Endothelial cell of umbilical vein (primary cell): ENCODE results near the gene TBCD.

ENCODE experiments used
- EZH2 ChIP-seq: IDR thresholded peaks from 2 replicates; pipeline ENCODE4 v1.6.1; 2012; ENCODE audit warnings: borderline replicate concordance, low read depth, mild to moderate bottlenecking, moderate library complexity, low read length, inconsistent platforms; ENCODE audit not compliant: severe bottlenecking
- FOS ChIP-seq: IDR thresholded peaks from 2 replicates; pipeline ENCODE4 v1.6.1; 2011; ENCODE audit warnings: mild to moderate bottlenecking, low read length, moderate library complexity, borderline replicate concordance; ENCODE audit not compliant: insufficient read depth
- GATA2 ChIP-seq: IDR thresholded peaks from 2 replicates; pipeline ENCODE4 v1.7.0; 2011; ENCODE audit warnings: low read depth, mild to moderate bottlenecking, moderate library complexity, mixed read lengths, low read length; ENCODE audit not compliant: insufficient read length, insufficient read depth
- MYC ChIP-seq: IDR thresholded peaks from one replicate; pipeline ENCODE4 v1.6.1; 2011; ENCODE audit warnings: mild to moderate bottlenecking, low read depth, low read length
- POLR2A ChIP-seq: IDR thresholded peaks from 2 replicates; pipeline ENCODE4 v1.6.1; 2012; ENCODE audit warnings: low read depth, mild to moderate bottlenecking, control low read depth, low read length
- POLR2AphosphoS5 ChIP-seq: IDR thresholded peaks from 2 replicates; pipeline ENCODE4 v1.6.1; 2012; ENCODE audit warnings: low read depth, mild to moderate bottlenecking, control low read depth, low read length, moderate library complexity; ENCODE audit not compliant: insufficient read depth
- TF ChIP-seq, protein P1 (sequence below), 2 donors: IDR thresholded peaks; 1 replicate in 1 of 2; 2 replicates in 1 of 2; pipeline ENCODE4 v1.5.1; 2011; ENCODE audit warnings: low read length in 2 of 2, mild to moderate bottlenecking in 2 of 2, moderate library complexity in 2 of 2, control low read depth in 1 of 2, inconsistent platforms in 1 of 2, low read depth in 1 of 2; ENCODE audit not compliant: insufficient read depth in 1 of 2; ENCODE audit errors: extremely low read depth in 1 of 2
- TF ChIP-seq, protein P2 (sequence below): IDR thresholded peaks from 2 replicates; pipeline ENCODE4 v1.6.1; 2011; ENCODE audit not compliant: insufficient read depth, insufficient read length

DNA sequence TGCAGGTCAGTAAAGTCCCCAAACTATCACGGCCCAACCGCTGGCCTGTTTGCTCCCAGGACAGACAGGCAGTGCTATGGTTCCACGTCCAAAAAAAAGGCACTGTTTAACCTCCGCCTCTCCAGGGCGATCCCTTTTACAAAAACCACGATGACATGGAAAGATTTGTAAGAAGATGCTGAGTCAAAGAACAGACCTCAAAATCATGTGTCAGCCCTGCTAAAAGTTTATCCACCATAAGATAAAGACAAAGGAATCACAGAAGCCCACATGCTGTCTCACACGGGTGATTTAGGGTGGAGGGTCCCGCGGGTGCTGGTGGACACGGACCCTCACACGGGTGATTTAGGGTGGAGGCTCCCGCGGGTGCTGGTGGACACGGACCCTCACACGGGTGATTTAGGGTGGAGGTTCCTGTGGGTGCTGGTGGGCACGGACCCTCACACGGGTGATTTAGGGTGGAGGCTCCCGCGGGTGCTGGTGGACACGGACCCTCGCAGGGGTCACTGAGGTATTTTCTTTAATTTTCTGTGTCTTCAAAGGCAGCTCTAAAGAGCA is 210.4 kb downstream of the TBCD start:
- TF ChIP-seq, protein P1, sequence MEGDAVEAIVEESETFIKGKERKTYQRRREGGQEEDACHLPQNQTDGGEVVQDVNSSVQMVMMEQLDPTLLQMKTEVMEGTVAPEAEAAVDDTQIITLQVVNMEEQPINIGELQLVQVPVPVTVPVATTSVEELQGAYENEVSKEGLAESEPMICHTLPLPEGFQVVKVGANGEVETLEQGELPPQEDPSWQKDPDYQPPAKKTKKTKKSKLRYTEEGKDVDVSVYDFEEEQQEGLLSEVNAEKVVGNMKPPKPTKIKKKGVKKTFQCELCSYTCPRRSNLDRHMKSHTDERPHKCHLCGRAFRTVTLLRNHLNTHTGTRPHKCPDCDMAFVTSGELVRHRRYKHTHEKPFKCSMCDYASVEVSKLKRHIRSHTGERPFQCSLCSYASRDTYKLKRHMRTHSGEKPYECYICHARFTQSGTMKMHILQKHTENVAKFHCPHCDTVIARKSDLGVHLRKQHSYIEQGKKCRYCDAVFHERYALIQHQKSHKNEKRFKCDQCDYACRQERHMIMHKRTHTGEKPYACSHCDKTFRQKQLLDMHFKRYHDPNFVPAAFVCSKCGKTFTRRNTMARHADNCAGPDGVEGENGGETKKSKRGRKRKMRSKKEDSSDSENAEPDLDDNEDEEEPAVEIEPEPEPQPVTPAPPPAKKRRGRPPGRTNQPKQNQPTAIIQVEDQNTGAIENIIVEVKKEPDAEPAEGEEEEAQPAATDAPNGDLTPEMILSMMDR (IDR thresholded peaks at IDR 0.05; ENCODE audit: extremely low read depth in 1 of 2, insufficient read depth in 1 of 2, low read depth in 1 of 2, low read length in 2 of 2): no peak
- TF ChIP-seq MYC (no peak), POLR2A (no peak), EZH2 (no peak), POLR2AphosphoS5 (no peak), FOS (no peak), GATA2 (no peak)
- TF ChIP-seq, protein P2, sequence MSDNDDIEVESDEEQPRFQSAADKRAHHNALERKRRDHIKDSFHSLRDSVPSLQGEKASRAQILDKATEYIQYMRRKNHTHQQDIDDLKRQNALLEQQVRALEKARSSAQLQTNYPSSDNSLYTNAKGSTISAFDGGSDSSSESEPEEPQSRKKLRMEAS: no peak
